Mesothelial cell of epicardium (in vitro differentiated cells): Measurements from ENCODE around the gene GSE1. TPM values are rescaled to one million over a fixed set of nuclear protein-coding genes. Genes with fewer than 3 reads are reported as not detected.

ENCODE experiments used
- DNase-seq, 2 experiments: peaks; one replicate each; pipeline ENCODE4 v3.0.0; 2021; ENCODE audit warnings: low spot score in 2 of 2; ENCODE audit not compliant: unreplicated experiment in 2 of 2
- H3K27ac Mint-ChIP-seq: 2 replicates; pipeline ENCODE4 v1.8.0; 2021; ENCODE audit warnings: mixed read lengths
- H3K27me3 Mint-ChIP-seq: 2 replicates; pipeline ENCODE4 v1.8.0; 2021; ENCODE audit warnings: low read depth, mixed read lengths
- H3K36me3 Mint-ChIP-seq: 2 replicates; pipeline ENCODE4 v1.8.0; 2021; ENCODE audit warnings: mixed read lengths
- H3K4me1 Mint-ChIP-seq: 2 replicates; pipeline ENCODE4 v1.8.0; 2021; ENCODE audit warnings: mixed read lengths
- H3K4me3 Mint-ChIP-seq: 2 replicates; pipeline ENCODE4 v1.8.0; 2021; ENCODE audit warnings: mild to moderate bottlenecking, moderate library complexity, mixed read lengths
- H3K9me3 Mint-ChIP-seq: 2 replicates; pipeline ENCODE4 v1.8.0; 2021; ENCODE audit warnings: mixed read lengths
- CTCF ChIP-seq: fragments of 200-600 bp; sonication (generic); IDR thresholded peaks from one replicate; pipeline ENCODE4 v1.5.0; 2021; ENCODE audit warnings: antibody characterized with exemption; ENCODE audit not compliant: unreplicated experiment
- total RNA-seq: library from RNA; stranded (reverse); gene quantifications from 3 replicates; pipeline ENCODE4 v1.2.1, GENCODE V29; 2021

GSE1 gene
- total RNA-seq, 1 donor from 2014 or later, result 218 TPM

- no peak for DNase-seq
- TF ChIP-seq CTCF, result no peak
- H3K4me1 Mint-ChIP-seq, result peaks cover 15% of the 10 kb centered on the region
Observed at GRCh38 chr16:85690469-85691064, 77.4 kb downstream of the GSE1 start.

GRCh38 chr16:85695196-85696128 is 82.3 kb downstream of the GSE1 start:
- H3K9me3 Mint-ChIP-seq, result no peaks in the 10 kb centered on the region
- no peak for TF ChIP-seq CTCF

More at GRCh38 chr16:85690469-85691064, 77.4 kb downstream of the GSE1 start:
- peaks cover 2% of the 10 kb centered on the region for H3K27me3 Mint-ChIP-seq
- no peaks in the 10 kb centered on the region for H3K36me3 Mint-ChIP-seq
- H3K4me3 Mint-ChIP-seq, result no peak overlapping the region
- no peak overlapping the region for H3K27ac Mint-ChIP-seq
- no peaks in the 10 kb centered on the region for H3K9me3 Mint-ChIP-seq

GRCh38 chr16:85696781-85697180 is 83.7 kb downstream of the GSE1 start:
- Mint-ChIP-seq H3K9me3 (no peaks in the 10 kb centered on the region), H3K4me1 (no peaks in the 10 kb centered on the region), H3K4me3 (no peak overlapping the region), H3K36me3 (no peaks in the 10 kb centered on the region), H3K27me3 (peaks cover 11% of the 10 kb centered on the region), H3K27ac (no peak overlapping the region)
- no peak for TF ChIP-seq CTCF
- no peak for DNase-seq

More at GRCh38 chr16:85695196-85696128, 82.3 kb downstream of the GSE1 start:
- no peak for DNase-seq
- no peak overlapping the region for H3K27ac Mint-ChIP-seq
- H3K36me3 Mint-ChIP-seq, result no peaks in the 10 kb centered on the region
- peaks cover 1% of the 10 kb centered on the region for H3K4me1 Mint-ChIP-seq
- no peak overlapping the region for H3K4me3 Mint-ChIP-seq
- H3K27me3 Mint-ChIP-seq, result peaks cover 13% of the 10 kb centered on the region

- H3K4me1 Mint-ChIP-seq, result no peaks in the 10 kb centered on the region
Observed at GRCh38 chr16:85697431-85697830, 84.3 kb downstream of the GSE1 start.

GRCh38 chr16:85698459-85698891 is 85.4 kb downstream of the GSE1 start:
- no peaks in the 10 kb centered on the region for H3K9me3 Mint-ChIP-seq
- no peak overlapping the region for H3K27ac Mint-ChIP-seq
- H3K4me1 Mint-ChIP-seq, result no peaks in the 10 kb centered on the region
- no peak for DNase-seq
- peaks cover 11% of the 10 kb centered on the region for H3K27me3 Mint-ChIP-seq
- H3K36me3 Mint-ChIP-seq, result no peaks in the 10 kb centered on the region
- no peak overlapping the region for H3K4me3 Mint-ChIP-seq
- no peak for TF ChIP-seq CTCF

More at GRCh38 chr16:85697431-85697830, 84.3 kb downstream of the GSE1 start:
- no peak for TF ChIP-seq CTCF
- H3K36me3 Mint-ChIP-seq, result no peaks in the 10 kb centered on the region
- H3K27ac Mint-ChIP-seq, result no peak overlapping the region
- no peaks in the 10 kb centered on the region for H3K9me3 Mint-ChIP-seq
- H3K27me3 Mint-ChIP-seq, result peaks cover 11% of the 10 kb centered on the region
- H3K4me3 Mint-ChIP-seq, result no peak overlapping the region
- DNase-seq, result no peak
